ENCODE measurements around the gene GSKIP. TPM values are rescaled to one million over a fixed set of nuclear protein-coding genes. Genes with fewer than 3 reads are reported as not detected.
A peak's percentile ranks its signal among the peaks of the same experiment; 100 is the strongest.

GSKIP gene
- total RNA-seq, 2 donors from 2014 or later, result 9.3 to 13.2 TPM

DNA sequence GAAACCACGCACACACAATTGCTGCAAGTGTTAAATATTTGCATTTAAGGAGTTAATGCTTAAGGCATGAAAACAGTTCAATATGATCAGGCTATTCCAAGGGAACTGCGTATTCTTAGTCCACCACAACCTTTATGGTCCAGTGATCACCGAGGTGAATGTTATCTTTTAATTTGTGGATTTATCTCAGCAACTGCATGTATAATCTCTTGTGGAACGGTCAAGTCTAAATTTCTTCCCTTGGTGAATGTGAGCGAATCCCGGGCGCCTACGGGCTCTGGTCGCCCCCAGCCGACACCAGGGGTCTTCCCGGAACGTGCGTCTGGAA, 27.6 kb downstream of the GSKIP start:
- ATAC-seq (no peak), DNase-seq (no peak)
- Mint-ChIP-seq H3K36me3 (ENCODE audit: low read depth) (no peaks in the 10 kb centered on the region), H3K4me3 (peak overlapping the region; percentile 88), H3K27ac (peak overlapping the region; percentile 56), H3K4me1 (peaks cover 10% of the 10 kb centered on the region), H3K27me3 (no peaks in the 10 kb centered on the region)
- no peaks in the 10 kb centered on the region for H3K9me3 ChIP-seq (ENCODE audit: control insufficient read depth, low read length, poor library complexity, severe bottlenecking)

DNA sequence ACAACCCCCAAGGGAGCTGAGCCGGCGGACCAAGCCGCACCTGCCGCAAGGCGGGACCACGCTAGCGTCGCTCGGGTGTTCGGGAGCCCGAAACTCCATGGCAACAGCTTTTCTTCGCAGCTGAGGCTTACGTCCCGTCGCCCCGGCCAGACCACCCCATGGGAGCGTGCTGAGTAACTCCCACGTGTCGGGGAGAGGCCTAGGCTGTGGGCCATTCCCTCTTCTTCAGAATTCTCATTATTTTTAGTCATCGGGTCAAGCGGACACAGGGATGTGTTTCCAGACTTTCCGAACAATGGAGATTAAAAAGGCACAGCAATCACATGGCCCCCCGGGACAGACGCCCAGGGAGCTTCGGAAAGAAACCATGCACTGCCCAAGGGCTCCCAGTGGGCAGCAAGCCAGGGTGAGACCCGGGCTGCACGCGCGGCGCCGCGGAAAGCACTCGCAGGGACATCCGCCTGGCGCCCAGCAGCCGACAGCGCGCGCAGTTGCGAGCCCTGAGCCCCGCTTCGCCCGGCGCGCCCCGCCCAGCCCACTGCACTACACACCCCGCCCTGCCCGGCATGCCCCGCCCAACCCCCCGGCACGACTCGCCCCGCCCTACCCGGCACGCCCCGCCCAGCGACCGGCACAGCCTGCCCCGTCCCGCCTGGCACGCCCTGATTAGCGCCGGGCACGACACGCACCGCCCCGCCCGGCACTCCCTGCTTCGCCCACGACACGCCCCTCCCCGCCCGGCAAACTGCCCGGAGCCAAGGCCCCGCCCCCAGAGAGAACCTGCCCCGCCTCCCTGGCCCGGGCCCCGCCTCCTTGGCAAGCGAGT, 28.2 kb downstream of the GSKIP start:
- ATAC-seq (peak; percentile 94), DNase-seq (peak; percentile 100)
- peak overlapping the region; percentile 88 for H3K4me3 Mint-ChIP-seq
- H3K4me1 Mint-ChIP-seq, result peaks cover 10% of the 10 kb centered on the region
- no peaks in the 10 kb centered on the region for H3K9me3 ChIP-seq (ENCODE audit: control insufficient read depth, low read length, poor library complexity, severe bottlenecking)
- no peaks in the 10 kb centered on the region for H3K36me3 Mint-ChIP-seq (ENCODE audit: low read depth)
- H3K27ac Mint-ChIP-seq, result peak overlapping the region; percentile 56
- no peaks in the 10 kb centered on the region for H3K27me3 Mint-ChIP-seq

- DNase-seq (no peak), ATAC-seq (no peak)
- Mint-ChIP-seq H3K27me3 (peaks cover 6% of the 10 kb centered on the region), H3K4me3 (peak overlapping the region; percentile 88), H3K4me1 (peaks cover 10% of the 10 kb centered on the region), H3K36me3 (ENCODE audit: low read depth) (no peaks in the 10 kb centered on the region), H3K27ac (no peak overlapping the region)
- no peaks in the 10 kb centered on the region for H3K9me3 ChIP-seq (ENCODE audit: control insufficient read depth, low read length, poor library complexity, severe bottlenecking)
These were observed 29.9 kb downstream of the GSKIP start for GRCh38 chr14:96393071-96393691.

- H3K27me3 Mint-ChIP-seq, result peaks cover 13% of the 10 kb centered on the region
- no peak overlapping the region for H3K4me3 Mint-ChIP-seq
- no peaks in the 10 kb centered on the region for H3K9me3 ChIP-seq (ENCODE audit: control insufficient read depth, low read length, poor library complexity, severe bottlenecking)
- peaks cover 2% of the 10 kb centered on the region for H3K36me3 Mint-ChIP-seq (ENCODE audit: low read depth)
- no peak overlapping the region for H3K27ac Mint-ChIP-seq
- peaks cover 10% of the 10 kb centered on the region for H3K4me1 Mint-ChIP-seq
- DNase-seq, result no peak
- ATAC-seq, result no peak
These were observed 30.9 kb downstream of the GSKIP start for GRCh38 chr14:96394047-96394815.

GRCh38 chr14:96398432-96398831, 35.1 kb downstream of the GSKIP start:
- ATAC-seq (no peak), DNase-seq (no peak)
- peaks cover 4% of the 10 kb centered on the region for H3K4me1 Mint-ChIP-seq
- H3K27me3 Mint-ChIP-seq, result peaks cover 42% of the 10 kb centered on the region
- H3K27ac Mint-ChIP-seq, result no peak overlapping the region
- peaks cover 4% of the 10 kb centered on the region for H3K36me3 Mint-ChIP-seq (ENCODE audit: low read depth)
- no peak overlapping the region for H3K4me3 Mint-ChIP-seq
- no peaks in the 10 kb centered on the region for H3K9me3 ChIP-seq (ENCODE audit: control insufficient read depth, low read length, poor library complexity, severe bottlenecking)

DNA sequence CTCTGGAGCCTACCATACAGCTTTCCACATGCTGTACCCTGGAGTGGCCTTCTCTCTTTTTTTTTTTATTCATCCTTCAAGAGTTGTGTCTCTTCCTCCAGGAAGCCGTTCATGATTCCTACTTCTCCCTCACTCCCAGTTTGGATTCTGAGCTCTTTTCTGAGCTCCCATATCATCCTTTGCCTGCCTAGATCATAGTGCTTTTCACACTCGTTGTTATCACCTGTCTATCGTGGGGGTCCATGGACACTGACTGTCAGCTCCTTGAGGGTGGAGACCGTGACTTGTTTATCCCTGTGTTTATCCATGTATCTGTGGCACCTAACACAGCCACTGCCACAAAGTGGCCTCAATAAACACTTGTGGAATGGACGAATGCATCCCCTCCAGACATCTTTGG, 35.6 kb downstream of the GSKIP start:
- peaks cover 4% of the 10 kb centered on the region for H3K36me3 Mint-ChIP-seq (ENCODE audit: low read depth)
- H3K9me3 ChIP-seq (ENCODE audit: control insufficient read depth, low read length, poor library complexity, severe bottlenecking), result no peaks in the 10 kb centered on the region
- no peak overlapping the region for H3K4me3 Mint-ChIP-seq
- DNase-seq, result no peak
- H3K27me3 Mint-ChIP-seq, result peaks cover 42% of the 10 kb centered on the region
- H3K4me1 Mint-ChIP-seq, result peaks cover 4% of the 10 kb centered on the region
- H3K27ac Mint-ChIP-seq, result peak overlapping the region; percentile 68
- ATAC-seq, result no peak

- Mint-ChIP-seq H3K4me3 (no peak overlapping the region), H3K27me3 (peaks cover 42% of the 10 kb centered on the region), H3K27ac (peak overlapping the region; percentile 68), H3K4me1 (peaks cover 4% of the 10 kb centered on the region), H3K36me3 (ENCODE audit: low read depth) (peaks cover 4% of the 10 kb centered on the region)
- DNase-seq (no peak), ATAC-seq (no peak)
- H3K9me3 ChIP-seq (ENCODE audit: control insufficient read depth, low read length, poor library complexity, severe bottlenecking), result no peaks in the 10 kb centered on the region
These were observed 36.1 kb downstream of the GSKIP start for GRCh38 chr14:96399405-96399804.

GRCh38 chr14:96400495-96400894, 37.2 kb downstream of the GSKIP start:
- peaks cover 4% of the 10 kb centered on the region for H3K36me3 Mint-ChIP-seq (ENCODE audit: low read depth)
- ATAC-seq (no peak), DNase-seq (no peak)
- H3K27ac Mint-ChIP-seq, result no peak overlapping the region
- H3K4me3 Mint-ChIP-seq, result no peak overlapping the region
- peaks cover 2% of the 10 kb centered on the region for H3K4me1 Mint-ChIP-seq
- H3K27me3 Mint-ChIP-seq, result peaks cover 45% of the 10 kb centered on the region
- H3K9me3 ChIP-seq (ENCODE audit: control insufficient read depth, low read length, poor library complexity, severe bottlenecking), result no peaks in the 10 kb centered on the region

GRCh38 chr14:96403409-96403808, 40.1 kb downstream of the GSKIP start:
- no peak for DNase-seq
- H3K36me3 Mint-ChIP-seq (ENCODE audit: low read depth), result peaks cover 4% of the 10 kb centered on the region
- peaks cover 45% of the 10 kb centered on the region for H3K27me3 Mint-ChIP-seq
- no peaks in the 10 kb centered on the region for H3K9me3 ChIP-seq (ENCODE audit: control insufficient read depth, low read length, poor library complexity, severe bottlenecking)
- H3K4me3 Mint-ChIP-seq, result no peak overlapping the region
- ATAC-seq, result no peak
- H3K27ac Mint-ChIP-seq, result no peak overlapping the region
- peaks cover 2% of the 10 kb centered on the region for H3K4me1 Mint-ChIP-seq

DNA sequence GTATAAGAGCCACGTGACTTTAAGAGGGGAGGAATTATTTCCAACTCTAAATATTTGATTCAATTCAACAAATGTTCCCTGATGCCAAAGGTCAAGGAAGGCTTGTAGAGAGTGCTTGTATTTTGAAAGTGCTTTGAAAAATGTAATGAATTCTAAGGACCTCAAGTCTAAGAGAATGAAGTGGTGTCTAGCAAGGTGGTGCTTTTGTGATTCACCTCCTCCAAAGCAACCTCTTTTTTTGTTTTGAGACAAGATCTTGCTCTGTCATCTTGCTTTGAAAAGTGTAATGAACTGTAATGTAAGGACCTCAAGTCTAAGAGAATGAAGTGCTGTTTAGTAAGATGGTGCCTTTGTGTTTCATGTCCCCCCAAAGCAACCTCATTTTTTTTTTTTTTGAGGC, 42.4 kb downstream of the GSKIP start:
- H3K27me3 Mint-ChIP-seq, result peaks cover 34% of the 10 kb centered on the region
- H3K4me3 Mint-ChIP-seq, result no peak overlapping the region
- H3K4me1 Mint-ChIP-seq, result peaks cover 4% of the 10 kb centered on the region
- DNase-seq (no peak), ATAC-seq (no peak)
- H3K36me3 Mint-ChIP-seq (ENCODE audit: low read depth), result peaks cover 2% of the 10 kb centered on the region
- H3K27ac Mint-ChIP-seq, result no peak overlapping the region
- no peaks in the 10 kb centered on the region for H3K9me3 ChIP-seq (ENCODE audit: control insufficient read depth, low read length, poor library complexity, severe bottlenecking)

DNA sequence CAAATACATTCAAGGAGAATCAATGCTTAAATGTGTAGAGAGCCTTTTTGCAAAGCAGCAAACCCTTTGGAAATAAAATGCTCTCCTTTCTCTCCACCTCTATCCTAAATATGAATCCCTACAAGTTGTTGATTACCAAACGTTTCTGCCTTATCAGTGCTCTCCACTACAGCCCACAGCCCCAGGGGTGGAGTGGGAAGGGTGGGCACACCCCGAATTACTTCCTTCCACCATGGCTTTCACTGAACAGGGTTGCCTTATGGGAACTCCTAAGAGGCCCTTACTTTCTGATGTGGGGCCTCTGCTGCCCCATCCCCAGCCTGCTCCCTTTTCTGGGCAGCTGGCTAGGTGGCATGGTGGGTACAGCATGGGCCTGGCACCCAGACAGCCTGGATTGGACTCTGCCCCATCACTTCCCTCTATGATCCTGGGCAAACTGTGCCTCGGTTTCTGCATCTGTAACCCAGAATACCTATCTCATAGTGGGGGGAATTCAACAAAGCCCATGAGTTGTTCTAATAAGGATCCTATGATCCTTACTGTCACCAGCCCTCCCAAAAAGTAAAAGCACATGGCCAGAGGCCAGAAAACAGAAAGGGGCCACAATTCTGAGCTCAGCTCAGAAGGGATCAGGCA, 44.7 kb downstream of the GSKIP start:
- H3K36me3 Mint-ChIP-seq (ENCODE audit: low read depth), result no peaks in the 10 kb centered on the region
- no peak overlapping the region for H3K4me3 Mint-ChIP-seq
- no peak for ATAC-seq
- no peak overlapping the region for H3K27ac Mint-ChIP-seq
- H3K4me1 Mint-ChIP-seq, result peaks cover 6% of the 10 kb centered on the region
- DNase-seq, result no peak
- no peaks in the 10 kb centered on the region for H3K9me3 ChIP-seq (ENCODE audit: control insufficient read depth, low read length, poor library complexity, severe bottlenecking)
- H3K27me3 Mint-ChIP-seq, result peaks cover 18% of the 10 kb centered on the region

DNA sequence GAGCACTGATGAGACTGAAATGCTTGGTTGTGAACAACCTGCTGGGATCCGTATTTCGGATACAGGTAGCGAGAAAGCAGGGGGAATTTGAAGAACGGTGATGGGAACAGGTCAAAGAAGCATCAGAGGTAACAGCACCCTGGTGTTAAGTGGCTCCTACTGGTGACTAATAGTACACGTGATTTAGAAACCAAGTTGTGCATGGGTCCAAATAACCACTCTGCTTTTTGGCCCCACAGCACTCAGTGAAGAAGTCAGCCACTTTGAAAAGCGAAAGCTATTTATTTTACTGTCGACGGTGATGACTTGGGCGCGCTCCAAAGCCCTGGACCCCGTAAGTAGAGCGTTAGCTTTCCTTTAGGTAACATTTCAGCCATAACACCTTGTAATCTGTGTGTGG, 45.3 kb downstream of the GSKIP start:
- H3K36me3 Mint-ChIP-seq (ENCODE audit: low read depth), result no peaks in the 10 kb centered on the region
- H3K27me3 Mint-ChIP-seq, result peaks cover 23% of the 10 kb centered on the region
- ATAC-seq, result no peak
- H3K9me3 ChIP-seq (ENCODE audit: control insufficient read depth, low read length, poor library complexity, severe bottlenecking), result no peaks in the 10 kb centered on the region
- H3K4me1 Mint-ChIP-seq, result peaks cover 8% of the 10 kb centered on the region
- no peak overlapping the region for H3K4me3 Mint-ChIP-seq
- no peak for DNase-seq
- no peak overlapping the region for H3K27ac Mint-ChIP-seq

- no peak overlapping the region for H3K27ac Mint-ChIP-seq
- DNase-seq (no peak), ATAC-seq (no peak)
- no peak overlapping the region for H3K4me3 Mint-ChIP-seq
- peaks cover 27% of the 10 kb centered on the region for H3K27me3 Mint-ChIP-seq
- H3K9me3 ChIP-seq (ENCODE audit: control insufficient read depth, low read length, poor library complexity, severe bottlenecking), result no peaks in the 10 kb centered on the region
- no peaks in the 10 kb centered on the region for H3K36me3 Mint-ChIP-seq (ENCODE audit: low read depth)
- H3K4me1 Mint-ChIP-seq, result peaks cover 8% of the 10 kb centered on the region
These were observed 46.4 kb downstream of the GSKIP start for GRCh38 chr14:96409701-96410100.

Measured in T-helper 17 cell (primary cell).